Skeletal muscle satellite cell (primary cell): ENCODE results near the gene LYRM9.
"Not testable (repeated sequence)": the region's sequence is repeated elsewhere in the genome, so short reads cannot be mapped to it uniquely, and the experiment has no call there.

Experiments used
- H3K27me3 ChIP-seq: 2 replicates; pipeline ENCODE4 v1.7.0; 2013; ENCODE audit warnings: low read length; ENCODE audit not compliant: control insufficient read depth, insufficient read depth
- H3K36me3 ChIP-seq: 2 replicates; pipeline ENCODE4 v1.7.0; 2013; ENCODE audit warnings: mild to moderate bottlenecking, control low read depth, low read length; ENCODE audit not compliant: insufficient read depth
- H3K4me1 ChIP-seq: 2 replicates; pipeline ENCODE4 v1.7.0; 2013; ENCODE audit warnings: low read length; ENCODE audit not compliant: control insufficient read depth, insufficient read depth
- H3K4me2 ChIP-seq: 2 replicates; pipeline ENCODE4 v1.7.0; 2013; ENCODE audit warnings: mild to moderate bottlenecking, low read length
- H3K4me3 ChIP-seq: 2 replicates; pipeline ENCODE4 v1.7.0; 2013; ENCODE audit warnings: low read length
- H3K9ac ChIP-seq: 2 replicates; pipeline ENCODE4 v1.7.0; 2013; ENCODE audit warnings: mild to moderate bottlenecking, low read depth, low read length, moderate library complexity
- H3K9me3 ChIP-seq: replicated peaks from 2 replicates; pipeline ENCODE4 v1.7.0; 2013; ENCODE audit warnings: mild to moderate bottlenecking, control low read depth, low read length

The LYRM9 gene

GRCh38 chr17:27848931-27849330 lies 44.2 kb downstream of the LYRM9 start:
- Histone ChIP-seq H3K9me3 (no peaks in the 10 kb centered on the region), H3K36me3 (no peaks in the 10 kb centered on the region), H3K4me3 (no peak overlapping the region), H3K27me3 (peaks cover 7% of the 10 kb centered on the region), H3K9ac (no peak overlapping the region), H3K4me2 (no peak overlapping the region), H3K4me1 (no peaks in the 10 kb centered on the region)

GRCh38 chr17:27846808-27847307 lies 46.3 kb downstream of the LYRM9 start:
- H3K9ac ChIP-seq, H3K9me3 ChIP-seq, H3K27me3 ChIP-seq, H3K4me1 ChIP-seq, H3K36me3 ChIP-seq, H3K4me2 ChIP-seq, H3K4me3 ChIP-seq: not testable (repeated sequence)

DNA sequence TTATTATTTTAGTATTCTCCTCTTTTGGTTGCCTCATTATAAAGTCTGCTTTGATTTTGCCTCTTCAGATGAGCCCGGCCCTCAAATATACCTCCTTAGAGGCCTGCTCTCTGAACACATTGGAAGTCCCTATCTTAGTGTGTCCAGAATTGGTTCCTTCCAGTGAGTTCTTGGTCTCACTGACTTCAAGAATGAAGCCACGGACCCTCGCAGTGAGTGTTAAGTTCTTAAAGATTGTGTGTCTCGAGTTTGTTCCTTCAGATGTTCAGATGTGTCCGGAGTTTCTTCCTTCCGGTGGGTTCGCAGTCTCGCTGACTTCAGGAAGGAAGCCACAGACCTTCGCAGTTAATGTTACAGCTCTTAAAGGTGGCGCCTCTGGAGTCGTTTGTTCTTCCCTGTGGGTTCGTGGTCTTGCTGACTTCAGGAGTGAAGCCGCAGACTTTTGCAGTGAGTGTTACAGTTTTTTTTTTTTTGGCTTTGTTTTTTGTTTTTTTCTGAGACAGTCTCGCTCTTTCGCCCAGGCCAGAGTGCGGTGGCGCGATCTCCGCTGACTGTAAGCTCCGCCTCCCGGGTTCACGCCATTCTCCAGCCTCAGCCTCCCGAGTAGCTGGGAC lies 47.0 kb downstream of the LYRM9 start:
- Histone ChIP-seq H3K9me3 (no peaks in the 10 kb centered on the region), H3K27me3 (peaks cover 3% of the 10 kb centered on the region), H3K36me3 (no peaks in the 10 kb centered on the region), H3K4me1 (no peaks in the 10 kb centered on the region), H3K4me2 (no peak overlapping the region), H3K4me3 (no peak overlapping the region), H3K9ac (no peak overlapping the region)

- Histone ChIP-seq H3K4me3 (no peak overlapping the region), H3K9ac (no peak overlapping the region), H3K9me3 (no peaks in the 10 kb centered on the region), H3K36me3 (no peaks in the 10 kb centered on the region), H3K4me1 (no peaks in the 10 kb centered on the region), H3K27me3 (peaks cover 3% of the 10 kb centered on the region), H3K4me2 (no peak overlapping the region)
Measured at GRCh38 chr17:27845264-27846041, 47.7 kb downstream of the LYRM9 start.

GRCh38 chr17:27840688-27841087 lies 52.5 kb downstream of the LYRM9 start:
- H3K9ac ChIP-seq = no peak overlapping the region
- H3K4me2 ChIP-seq = no peak overlapping the region
- H3K9me3 ChIP-seq = no peaks in the 10 kb centered on the region
- no peaks in the 10 kb centered on the region for H3K4me1 ChIP-seq
- peaks cover 3% of the 10 kb centered on the region for H3K27me3 ChIP-seq
- H3K36me3 ChIP-seq = no peaks in the 10 kb centered on the region
- H3K4me3 ChIP-seq = no peak overlapping the region

DNA sequence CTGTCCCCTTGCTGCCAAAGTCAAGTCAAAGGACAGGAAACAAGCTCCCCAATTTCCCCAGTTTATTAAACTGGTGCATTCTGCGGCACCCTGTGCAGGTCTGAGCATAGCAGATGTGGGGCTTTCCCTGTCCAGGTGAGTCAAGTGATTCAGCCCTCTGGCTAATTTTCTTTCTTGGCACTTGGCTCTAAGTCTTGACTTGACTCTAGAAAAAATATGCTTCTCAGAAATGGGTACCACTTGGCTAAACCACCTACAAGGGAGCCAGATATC lies 52.8 kb downstream of the LYRM9 start:
- not testable (repeated sequence) for H3K4me3 ChIP-seq, H3K9ac ChIP-seq, H3K4me2 ChIP-seq, H3K4me1 ChIP-seq, H3K27me3 ChIP-seq, H3K36me3 ChIP-seq, H3K9me3 ChIP-seq

- H3K4me3 ChIP-seq, H3K9ac ChIP-seq, H3K27me3 ChIP-seq, H3K4me1 ChIP-seq, H3K36me3 ChIP-seq, H3K9me3 ChIP-seq, H3K4me2 ChIP-seq: not testable (repeated sequence)
Measured at GRCh38 chr17:27839571-27840405, 53.4 kb downstream of the LYRM9 start.

DNA sequence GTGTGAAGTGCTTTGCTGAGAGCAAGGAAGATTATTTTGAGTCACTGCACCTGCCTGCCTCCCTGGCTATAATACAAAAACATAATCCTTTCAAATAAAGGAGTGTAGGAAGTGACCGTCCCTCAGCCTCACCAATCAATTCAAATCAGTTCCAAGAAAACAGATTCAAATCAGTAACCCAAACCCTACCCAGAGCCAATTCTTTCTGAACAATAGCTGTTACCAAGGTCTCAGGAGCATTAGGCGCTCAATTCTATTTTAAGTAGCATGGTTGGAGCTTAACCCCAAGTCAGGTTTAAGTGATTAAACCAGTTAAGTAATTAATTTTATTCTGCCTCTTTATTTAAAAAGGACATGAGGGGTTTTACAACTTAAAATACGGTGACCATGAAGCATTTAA lies 54.6 kb downstream of the LYRM9 start:
- H3K4me3 ChIP-seq, H3K9me3 ChIP-seq, H3K27me3 ChIP-seq, H3K4me2 ChIP-seq, H3K9ac ChIP-seq, H3K36me3 ChIP-seq, H3K4me1 ChIP-seq: not testable (repeated sequence)

DNA sequence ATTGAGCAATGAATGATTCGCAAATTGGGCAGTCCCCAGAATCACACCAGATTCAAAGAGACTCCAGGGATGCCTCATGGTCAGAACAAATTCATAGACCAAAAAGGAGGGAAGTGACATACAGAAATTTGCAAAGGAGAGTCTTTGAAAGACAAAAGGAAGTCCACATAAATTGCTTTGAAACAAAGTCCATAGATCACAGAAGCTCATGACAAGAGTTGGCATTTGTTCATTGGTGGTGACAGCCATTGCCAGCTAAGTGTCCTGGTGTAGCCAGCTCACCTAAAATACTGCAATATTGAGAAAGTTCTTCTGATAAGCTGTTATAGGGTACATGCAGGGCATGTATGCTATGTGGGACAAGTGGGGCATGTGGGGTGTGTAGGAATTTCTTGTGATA lies 55.4 kb downstream of the LYRM9 start:
- H3K9me3 ChIP-seq, H3K4me2 ChIP-seq, H3K27me3 ChIP-seq, H3K4me3 ChIP-seq, H3K9ac ChIP-seq, H3K4me1 ChIP-seq, H3K36me3 ChIP-seq: not testable (repeated sequence)

DNA sequence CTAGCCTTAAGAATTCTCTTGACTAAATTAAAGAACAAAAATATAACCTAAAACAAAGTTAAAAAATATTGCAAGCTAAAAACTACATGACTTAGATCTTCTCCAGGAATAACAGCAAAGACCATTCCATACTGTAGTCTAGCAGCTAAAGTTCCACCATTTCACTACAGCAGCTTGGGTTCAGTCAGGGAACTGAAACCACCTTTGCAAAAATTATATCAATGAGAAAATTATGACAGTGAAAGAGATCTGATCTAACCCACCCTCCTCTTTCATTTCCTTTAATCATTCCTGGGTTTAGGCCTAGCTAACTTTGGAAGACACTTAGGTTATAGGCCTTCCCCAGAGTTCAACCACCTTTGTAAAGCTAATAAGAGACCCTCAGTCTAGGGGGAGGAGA lies 56.5 kb downstream of the LYRM9 start:
- no peak overlapping the region for H3K9ac ChIP-seq
- H3K27me3 ChIP-seq = peaks cover 2% of the 10 kb centered on the region
- no peak overlapping the region for H3K4me3 ChIP-seq
- H3K36me3 ChIP-seq = no peaks in the 10 kb centered on the region
- no peak overlapping the region for H3K4me2 ChIP-seq
- H3K4me1 ChIP-seq = no peaks in the 10 kb centered on the region
- no peaks in the 10 kb centered on the region for H3K9me3 ChIP-seq

GRCh38 chr17:27834571-27834970 lies 58.6 kb downstream of the LYRM9 start:
- Histone ChIP-seq H3K27me3 (no peaks in the 10 kb centered on the region), H3K4me3 (no peak overlapping the region), H3K4me1 (no peaks in the 10 kb centered on the region), H3K9ac (no peak overlapping the region), H3K9me3 (no peaks in the 10 kb centered on the region), H3K4me2 (no peak overlapping the region), H3K36me3 (no peaks in the 10 kb centered on the region)
